RWPE1 (cell line): ENCODE results near the gene HNRNPUL1.

Experiments
- CTCF ChIA-PET: fragments of 350-600 bp; sonication (Branson Sonifier 250); formaldehyde crosslinking; extraction: SDS; loops from one replicate; lab custom pipeline; 2021; lab: Yijun Ruan, JAX
- POLR2A ChIA-PET: fragments of 400-600 bp; formaldehyde crosslinking; extraction: SDS; loops from one replicate; lab custom pipeline; 2020; ENCODE audit warnings: antibody characterized with exemption; ENCODE audit not compliant: low non-redundant PET; lab: Yijun Ruan, JAX
- DNase-seq: peaks from one replicate; pipeline ENCODE4 v3.0.0; 2012; ENCODE audit warnings: low spot score
- H3K27ac ChIP-seq: fragments of 450-650 bp; 2 replicates; pipeline ENCODE4 v1.5.1; 2017
- CTCF ChIP-seq: fragments of 450-650 bp; conservative IDR thresholded peaks from 2 replicates; pipeline ENCODE4 v1.5.1; 2017; ENCODE audit warnings: low read depth, mild to moderate bottlenecking

The HNRNPUL1 gene

GRCh38 chr19:41356984-41357739, 93.0 kb downstream of the HNRNPUL1 start:
- ChIA-PET CTCF (interaction anchor here (0.5 to 1.4 kb wide), 2 partner anchors 9 to 196 kb away, joined by 3 to 5 read pairs; no protein-coding TSS in a partner anchor), POLR2A (no interaction called here)
- TF ChIP-seq CTCF: no peak
- peak overlapping the region; percentile 84 for H3K27ac ChIP-seq
- no peak for DNase-seq
